K562 (cell line): Measurements from ENCODE around the gene HSPA14. TPM values are rescaled to one million over a fixed set of nuclear protein-coding genes. Genes with fewer than 3 reads are reported as not detected.
A peak's percentile ranks its signal among the peaks of the same experiment; 100 is the strongest.

Experiments
- AFF1 ChIP-seq, 2 experiments: fragments of 450-650 bp; IDR thresholded peaks; 2 replicates each; pipeline ENCODE4 v1.6.1; 2018; ENCODE audit warnings: mild to moderate bottlenecking in 2 of 2, low read depth in 1 of 2; ENCODE audit not compliant: partially characterized antibody in 2 of 2
- CBX1 ChIP-seq: sonication (generic); IDR thresholded peaks from 2 replicates; pipeline ENCODE4 v1.6.1; 2016; ENCODE audit warnings: antibody characterized with exemption, low read depth, mild to moderate bottlenecking
- FOXA3 ChIP-seq, 2 experiments: fragments of 450-650 bp in 1 of 2; sonication (generic) in 1 of 2; formaldehyde crosslinking; IDR thresholded peaks in 1 of 2; conservative IDR thresholded peaks in 1 of 2; 2 replicates each; pipeline versions ENCODE4 v1.4.0 to v1.8.0; 2020 to 2022; ENCODE audit warnings: mild to moderate bottlenecking in 2 of 2, missing genetic modification reagents in 1 of 2
- FOXP4 ChIP-seq: sonication (generic); formaldehyde crosslinking; IDR thresholded peaks from 2 replicates; pipeline ENCODE4 v1.8.0; 2022; ENCODE audit warnings: mild to moderate bottlenecking, missing genetic modification reagents, borderline replicate concordance
- HDAC1 ChIP-seq, 2 experiments: fragments of 450-650 bp; IDR thresholded peaks; 2 replicates each; pipeline ENCODE4 v1.6.1; 2016 to 2017; ENCODE audit warnings: inconsistent platforms in 1 of 2, mild to moderate bottlenecking in 1 of 2, moderate library complexity in 1 of 2
- ID3 ChIP-seq, 2 experiments: fragments of 250-450 bp in 1 of 2; fragments of 450-650 bp in 1 of 2; sonication (Bioruptor Pico) in 1 of 2; IDR thresholded peaks; 2 replicates each; pipeline versions ENCODE4 v1.6.1 to v1.8.0; 2016 to 2021; ENCODE audit warnings: mild to moderate bottlenecking in 2 of 2, moderate library complexity in 2 of 2, missing compliant biosample characterization in 1 of 2, missing genetic modification characterization in 1 of 2
- MCM3 ChIP-seq: fragments of 450-650 bp; IDR thresholded peaks from 2 replicates; pipeline ENCODE4 v1.6.1; 2016
- MLX ChIP-seq, 2 experiments: fragments of 450-650 bp in 1 of 2; sonication (generic) in 1 of 2; formaldehyde crosslinking; conservative IDR thresholded peaks; 2 replicates each; pipeline versions ENCODE4 v1.4.0 to v1.8.1; 2020 to 2022; ENCODE audit warnings: mild to moderate bottlenecking in 1 of 2, missing genetic modification reagents in 1 of 2
- NFRKB ChIP-seq: fragments of 450-650 bp; IDR thresholded peaks from 2 replicates; pipeline ENCODE4 v1.6.1; 2016; ENCODE audit warnings: low read depth
- PKNOX1 ChIP-seq: fragments of 450-650 bp; IDR thresholded peaks from 2 replicates; pipeline ENCODE4 v1.6.1; 2016
- POLR2B ChIP-seq: fragments of 450-650 bp; IDR thresholded peaks from 2 replicates; pipeline ENCODE4 v1.6.1; 2018; ENCODE audit warnings: low read depth; ENCODE audit not compliant: partially characterized antibody
- RBFOX2 ChIP-seq: fragments of 200-400 bp; formaldehyde crosslinking; IDR thresholded peaks from 2 replicates; pipeline ENCODE4 v1.6.1; 2017; ENCODE audit warnings: low read depth, mild to moderate bottlenecking, low read length, moderate library complexity
- SMAD3 ChIP-seq: fragments of 450-650 bp; formaldehyde crosslinking; conservative IDR thresholded peaks from 2 replicates; pipeline ENCODE4 v1.4.0; 2020; ENCODE audit warnings: mild to moderate bottlenecking
- YY1 ChIP-seq, 3 experiments: IDR thresholded peaks; 2 replicates each; pipeline ENCODE4 v1.6.1; 2011; ENCODE audit warnings: low read length in 2 of 3, mild to moderate bottlenecking in 2 of 3, moderate library complexity in 2 of 3, borderline replicate concordance in 1 of 3, control low read depth in 1 of 3, low read depth in 1 of 3; ENCODE audit not compliant: insufficient read depth in 3 of 3, insufficient replicate concordance in 2 of 3, control insufficient read depth in 1 of 3, insufficient read length in 1 of 3; ENCODE audit errors: extremely low read depth in 1 of 3
- ZNF780A ChIP-seq: fragments of 250-450 bp; sonication (Bioruptor Pico); IDR thresholded peaks from 2 replicates; pipeline ENCODE4 v1.5.0; 2021; ENCODE audit warnings: mild to moderate bottlenecking
- polyA plus RNA-seq, 8 experiments: library from polyadenylated mRNA; depleted of rRNA in 4 of 8; stranded (reverse) in 5 of 8; unstranded in 3 of 8; fragments of >200 nt; fragmentation: Nextera tagmentation in 2 of 8; fragmentation: Illumina TruSeq in 1 of 8; extraction: Ambion mirVana in 2 of 8; extraction: Trizol in 1 of 8; gene quantifications; 2 replicates each; pipeline versions ENCODE4 v1.2.1 to v1.2.3, GENCODE V29; 2011 to 2014; ENCODE audit warnings: inconsistent platforms in 1 of 8, missing spikeins in 1 of 8
- total RNA-seq, 7 experiments: library from RNA; depleted of rRNA in 6 of 7; stranded (reverse); fragments of >200 nt in 6 of 7; fragmentation: Illumina TruSeq in 2 of 7; extraction: Trizol in 2 of 7; gene quantifications; 2 replicates each; pipeline versions ENCODE4 v1.2.1 to v1.2.3, GENCODE V29; 2011 to 2021; ENCODE audit warnings: low replicate concordance in 1 of 7

The HSPA14 gene
- total and polyA plus RNA-seq, 9 of the 15 experiments (the other 6 are each of a cell fraction or from before 2014, with no cell fraction given): 41.9 to 75.0 (median 63.2) TPM

- TF ChIP-seq ZNF780A (CRISPR knock-in tag): no peak
- TF ChIP-seq CBX1: 0 out of 2 replicates have a peak, but pooled peaks have one; percentile 28
- TF ChIP-seq FOXA3 (CRISPR knock-in tag; conservative IDR thresholded peaks at IDR 0.05 in 1 of 2, IDR thresholded peaks at IDR 0.05 in 1 of 2): no peak
- no peak for TF ChIP-seq MLX (CRISPR knock-in tag; conservative IDR thresholded peaks at IDR 0.05)
- TF ChIP-seq PKNOX1: peak; percentile 95
- TF ChIP-seq SMAD3 (CRISPR knock-in tag): 0 out of 2 replicates have a peak, but pooled peaks have one; percentile 45
- TF ChIP-seq AFF1 (IDR thresholded peaks at IDR 0.05; ENCODE audit: low read depth in 1 of 2, partially characterized antibody in 2 of 2): peak in 1 of 2 experiments; percentile 68
- no peak for TF ChIP-seq ID3 (CRISPR knock-in tag; IDR thresholded peaks at IDR 0.05)
- TF ChIP-seq ID3 (tag; IDR thresholded peaks at IDR 0.05): 0 out of 2 replicates have a peak, but pooled peaks have one; percentile 31
- TF ChIP-seq NFRKB: peak; percentile 22; the same call in 1 of the 2 replicates
- peak; percentile 99 for TF ChIP-seq RBFOX2
- TF ChIP-seq POLR2B: peak; percentile 87
- TF ChIP-seq FOXP4 (CRISPR knock-in tag): no peak
- TF ChIP-seq YY1 (IDR thresholded peaks at IDR 0.05; ENCODE audit: borderline replicate concordance in 1 of 3, control insufficient read depth in 1 of 3, extremely low read depth in 1 of 3, insufficient read depth in 3 of 3, insufficient read length in 1 of 3, insufficient replicate concordance in 2 of 3, low read depth in 1 of 3, low read length in 2 of 3): peak in 2 of 3 experiments; percentile 68 to 88
- no peak for TF ChIP-seq MCM3
- peak in 1 of 2 experiments; percentile 54; a peak in 2 of 4 replicates for TF ChIP-seq HDAC1 (IDR thresholded peaks at IDR 0.05)
Measured at GRCh38 chr10:14837757-14838581, at the start of gene HSPA14, which contains the start of the genes CDNF and MSANTD7 (continued).
